ENCODE results near the gene ACVRL1.

The ACVRL1 gene

DNA sequence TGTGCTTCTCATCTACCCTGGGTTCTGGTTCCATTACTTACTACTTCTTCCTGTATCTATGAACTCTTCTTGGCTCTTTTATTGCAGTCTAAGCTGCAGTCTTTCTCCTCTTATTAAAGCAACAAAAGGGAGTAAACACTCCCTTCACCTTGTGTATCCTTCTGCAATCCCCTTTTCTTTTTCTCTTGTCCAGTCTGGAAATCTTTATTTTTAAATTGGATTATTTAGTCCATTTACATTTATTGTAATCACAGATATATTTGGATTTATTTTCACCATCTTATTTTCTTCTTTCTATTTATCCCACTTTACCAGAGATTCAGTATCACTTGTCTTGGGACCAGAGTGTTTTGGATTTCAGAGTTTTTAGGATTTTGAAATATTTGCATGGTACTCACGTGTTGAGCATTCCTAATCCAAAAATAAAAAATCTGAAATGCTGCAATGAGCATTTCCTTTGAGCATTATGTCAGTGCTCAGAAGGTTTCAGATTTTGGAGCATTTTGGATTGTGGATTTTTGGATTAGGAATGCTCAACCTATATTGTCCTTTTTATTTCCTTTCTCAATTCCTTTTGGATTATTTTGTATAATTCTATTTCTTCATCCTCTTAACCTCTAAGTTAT, 37.4 kb downstream of the ACVRL1 start:
- no peak for DNase-seq

DNA sequence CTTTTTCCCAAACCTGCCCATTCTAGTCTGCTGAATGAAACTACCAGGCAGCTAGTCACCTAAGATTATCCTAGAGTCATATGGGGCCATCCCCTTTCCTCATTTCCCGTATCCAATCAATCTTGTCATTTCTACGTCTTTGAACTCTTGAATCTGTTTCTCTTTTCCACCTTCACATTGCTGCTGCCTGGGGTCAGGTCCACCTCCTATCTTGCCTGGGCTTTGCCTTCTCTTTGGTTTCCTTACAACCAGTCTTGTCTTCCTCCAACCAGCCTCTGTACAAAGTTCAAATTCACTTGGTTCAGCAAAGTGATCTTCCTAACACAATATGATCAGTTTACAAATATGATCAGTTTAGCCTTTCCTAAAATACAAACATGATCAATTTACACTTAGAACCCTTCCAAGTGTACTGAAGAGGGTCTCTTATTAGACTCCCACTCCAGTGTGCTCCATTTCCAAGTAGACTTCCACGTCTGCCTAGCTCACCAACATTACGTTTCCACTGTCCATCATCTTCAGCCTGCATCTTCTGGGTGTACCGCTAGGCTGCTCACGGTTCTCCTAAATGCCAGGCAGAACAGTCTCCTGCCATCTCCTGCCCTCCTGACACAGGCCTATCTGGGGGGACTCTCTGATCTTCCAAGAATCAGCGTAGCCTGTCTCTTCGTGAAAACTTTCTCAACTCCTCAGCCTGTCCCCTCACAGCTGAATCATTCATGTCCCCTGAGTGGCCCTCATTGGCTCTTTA, 40.1 kb downstream of the ACVRL1 start:
- DNase-seq = no peak

DNA sequence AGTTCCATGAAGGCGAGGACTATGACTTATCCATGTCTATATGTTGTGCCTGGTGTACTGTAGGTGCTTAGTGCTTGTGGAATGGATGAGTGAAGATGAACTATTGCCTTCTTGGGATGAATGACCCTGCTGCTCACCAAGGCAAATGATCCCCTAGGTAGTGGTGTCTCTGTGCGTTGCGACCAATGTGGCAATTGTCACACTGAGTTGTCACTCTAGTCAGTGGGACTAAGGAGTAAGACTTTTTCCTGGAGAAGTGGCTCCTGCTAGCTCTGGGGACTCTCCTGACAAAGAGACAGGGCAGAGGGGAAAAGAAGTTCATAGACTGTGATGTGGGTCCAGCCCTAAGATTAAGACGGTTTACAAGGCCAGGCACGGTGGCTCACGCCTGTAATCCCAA, 40.8 kb downstream of the ACVRL1 start:
- no peak for DNase-seq

DNA sequence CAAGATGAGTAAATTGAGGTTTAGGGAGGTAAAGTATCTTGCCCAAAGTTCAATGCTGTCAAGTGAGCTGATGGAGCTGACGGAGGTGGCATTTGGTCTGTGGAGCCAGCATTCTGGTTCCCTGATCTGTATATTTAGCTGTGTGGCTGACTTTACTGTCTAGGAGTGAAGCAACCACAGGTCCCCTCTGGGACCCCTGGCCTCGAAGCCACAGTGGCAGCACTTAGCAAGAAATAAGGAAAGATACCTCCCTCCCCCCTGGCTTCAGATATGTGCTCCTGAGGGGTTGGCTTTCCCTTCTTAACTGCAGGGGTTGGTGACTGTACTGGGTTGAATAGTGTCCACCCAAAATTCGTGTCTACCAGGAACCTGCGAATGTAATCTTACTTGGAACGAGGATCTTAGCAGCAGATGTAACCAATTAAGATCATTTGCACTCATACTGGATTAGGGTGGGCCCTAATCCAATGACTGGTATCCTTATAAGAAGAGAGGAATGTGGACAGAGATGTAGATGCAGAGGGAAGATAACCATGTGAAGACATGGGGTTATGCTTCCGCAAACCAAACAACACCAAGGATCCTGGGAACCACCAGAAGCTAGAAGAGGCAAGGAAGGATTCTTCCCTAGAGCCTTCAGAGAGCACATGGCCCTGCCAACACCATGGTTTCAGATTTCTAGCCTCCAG, 42.2 kb downstream of the ACVRL1 start:
- DNase-seq = no peak

DNA sequence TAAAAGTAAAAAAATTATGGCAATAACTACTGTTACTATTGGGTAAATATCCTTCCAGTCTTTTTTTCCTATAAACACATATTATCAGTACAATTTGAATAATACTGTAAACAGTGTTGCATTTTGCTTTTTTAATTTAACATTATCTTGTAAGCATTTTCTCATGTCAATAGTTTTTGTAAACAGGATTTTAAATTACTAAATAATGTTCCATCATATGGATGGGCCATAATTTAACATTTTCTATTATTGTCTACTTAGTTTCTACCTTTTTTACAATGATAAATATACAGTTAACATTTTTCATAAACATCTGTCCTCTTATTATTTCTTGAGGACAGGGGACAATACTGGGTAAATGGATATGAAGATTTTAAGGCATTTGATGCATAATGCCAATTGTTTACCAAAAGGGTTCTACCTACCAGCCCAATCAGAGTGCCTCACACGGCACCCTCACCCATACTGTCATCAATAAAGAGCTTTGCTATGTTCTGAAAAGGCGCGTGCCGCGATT, 43.4 kb downstream of the ACVRL1 start:
- no peak for DNase-seq

DNA sequence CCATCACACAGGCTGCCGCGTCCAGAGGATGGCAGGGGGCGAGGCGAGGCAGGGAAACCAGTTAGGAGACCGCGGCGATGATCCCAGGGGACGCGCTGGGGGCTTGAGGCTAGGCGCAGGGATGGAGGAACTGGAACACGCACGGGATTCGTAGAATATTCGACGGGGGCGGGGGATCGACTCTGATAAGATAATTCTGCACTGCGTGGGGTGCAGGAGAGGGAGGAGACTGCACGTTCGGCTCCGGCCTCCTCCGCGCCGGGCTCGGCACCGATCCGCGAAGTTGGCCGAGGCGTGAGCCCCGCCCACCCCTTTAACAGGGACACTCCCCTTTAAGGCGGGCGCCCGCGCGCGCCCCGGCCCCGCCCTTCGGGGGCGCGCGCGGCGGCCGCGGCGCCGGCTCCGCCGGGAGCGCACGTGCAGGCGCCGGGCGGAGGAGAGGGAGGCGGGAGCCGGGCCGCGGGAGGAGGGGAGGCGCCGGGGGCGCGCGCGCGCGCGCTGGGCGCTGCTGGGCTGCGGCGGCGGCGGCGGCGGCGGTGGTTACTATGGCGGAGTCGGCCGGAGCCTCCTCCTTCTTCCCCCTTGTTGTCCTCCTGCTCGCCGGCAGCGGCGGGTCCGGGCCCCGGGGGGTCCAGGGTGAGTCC, 44.0 kb downstream of the ACVRL1 start, which contains the start of gene ACVR1B:
ACVR1B (plus strand) TSS at position 501 of the 644 bp plus-strand sequence; CDS start at position 546, 45 bp downstream.
- peak; percentile 89 for DNase-seq

DNA sequence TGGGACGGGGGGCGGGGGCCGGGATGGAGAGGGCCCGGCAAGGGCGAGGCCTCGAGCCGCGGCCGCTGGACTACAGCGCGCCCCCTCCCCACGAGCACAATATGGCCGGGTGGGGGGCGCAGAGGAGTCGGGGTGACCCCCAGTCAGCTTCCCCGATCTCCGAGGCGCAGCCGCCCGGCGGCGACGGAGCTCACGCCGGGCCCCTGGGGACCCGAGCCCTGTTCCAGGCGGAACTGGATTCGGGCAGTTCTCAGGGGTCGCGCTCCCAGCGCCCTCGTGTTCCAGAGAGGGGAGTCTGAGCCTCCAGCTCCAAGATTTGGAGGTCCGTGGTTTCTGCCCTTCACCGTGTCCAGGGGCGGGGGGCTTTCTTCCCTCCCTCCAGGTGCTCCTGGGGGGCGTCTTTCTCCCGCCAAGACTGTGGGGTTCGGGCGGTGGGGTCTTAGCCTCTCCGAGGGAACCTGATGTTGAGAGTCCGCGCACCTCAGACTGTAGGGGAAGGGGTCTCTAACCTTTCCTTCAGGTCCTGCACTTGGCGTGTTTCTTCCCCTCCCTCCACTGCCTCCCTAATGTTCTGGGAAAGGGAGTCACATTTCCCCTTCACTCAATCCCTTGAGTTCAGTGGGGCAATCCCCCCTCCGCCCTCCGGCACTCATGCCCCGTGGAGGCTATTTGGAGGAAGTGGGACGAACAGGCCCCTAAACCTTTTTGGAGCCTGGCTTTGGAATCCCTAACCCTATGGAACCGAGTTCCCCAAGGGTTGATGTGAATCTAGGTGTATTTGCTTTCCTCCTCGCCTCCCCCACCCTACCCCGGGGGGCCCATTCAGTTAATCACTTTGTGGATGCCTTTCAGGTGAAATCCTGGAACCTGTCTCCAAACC, 44.8 kb downstream of the ACVRL1 start:
- DNase-seq = no peak

DNA sequence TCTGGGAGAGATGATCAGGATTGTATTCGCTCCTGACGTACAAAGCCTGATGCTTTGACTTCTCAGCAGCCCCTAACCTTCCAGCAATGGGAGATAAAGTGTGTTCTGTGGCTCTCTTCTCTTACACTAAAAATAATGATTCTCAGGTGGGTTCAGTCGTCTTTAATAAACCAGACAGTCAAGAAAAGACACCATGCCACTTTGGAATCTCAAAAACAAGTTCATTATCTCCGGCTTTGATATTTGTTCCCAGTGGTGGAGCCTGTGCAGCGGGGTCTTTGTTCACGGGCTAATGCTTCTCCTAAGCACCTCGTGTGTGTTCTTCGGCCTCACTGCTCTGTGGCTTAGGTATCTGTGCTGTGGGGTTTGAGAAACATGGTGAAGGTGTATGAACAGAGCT, 45.8 kb downstream of the ACVRL1 start:
- DNase-seq = no peak

DNA sequence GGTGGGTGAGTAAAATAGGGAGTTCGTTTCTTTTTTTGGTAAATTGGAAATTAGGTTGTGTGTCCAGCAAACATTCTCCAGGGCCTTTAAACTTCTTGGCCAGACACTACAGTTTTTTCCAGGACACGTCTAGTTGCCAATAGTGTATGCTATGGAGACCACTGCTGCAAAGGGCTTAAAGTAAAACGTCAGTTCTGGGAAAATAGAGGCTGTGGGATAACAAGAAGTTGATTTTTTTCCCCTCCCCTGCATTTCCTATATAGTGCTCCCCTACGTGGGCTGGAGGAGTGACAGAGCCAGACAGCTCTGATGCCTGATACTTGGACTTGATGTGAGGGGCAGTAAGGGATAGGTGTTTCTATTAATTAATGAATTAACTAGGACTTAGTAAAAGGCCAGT, 46.6 kb downstream of the ACVRL1 start:
- DNase-seq = no peak

DNA sequence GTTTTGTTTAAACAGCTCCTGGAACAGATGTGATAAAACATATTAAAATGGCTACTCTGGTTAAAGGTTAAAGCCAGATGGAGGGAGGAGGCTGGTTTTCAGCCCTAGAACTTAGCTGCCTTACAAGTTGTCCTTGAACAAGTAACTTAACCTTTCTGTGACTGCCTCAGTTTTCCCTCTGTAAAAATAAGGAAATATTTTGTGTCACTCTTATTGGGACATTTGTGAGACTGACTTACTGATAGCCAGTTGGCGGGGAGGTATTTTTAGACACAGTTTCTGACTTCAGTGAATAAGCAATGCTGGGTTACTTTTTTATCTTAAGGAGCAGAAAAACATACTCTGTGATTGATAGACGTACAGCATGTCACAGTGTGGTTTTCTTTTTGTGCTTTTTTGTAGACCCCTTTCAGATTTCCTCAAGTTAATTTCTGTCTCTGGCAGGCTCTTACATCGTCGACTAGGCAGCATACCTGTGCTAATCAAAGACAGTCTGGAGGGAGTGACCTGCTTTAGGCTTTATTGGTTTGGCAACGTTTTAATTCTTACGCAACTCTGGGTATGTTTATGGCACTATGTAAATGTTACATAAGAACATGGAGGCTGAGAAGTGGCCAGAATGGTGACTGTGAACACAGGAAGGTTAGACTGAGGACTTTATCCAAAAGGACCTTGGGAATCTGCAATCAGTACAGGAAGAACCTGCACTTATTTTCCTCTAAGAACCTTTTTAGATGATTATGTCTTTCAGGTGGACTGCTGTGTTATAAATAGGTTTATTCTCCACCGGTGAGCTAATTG, 47.5 kb downstream of the ACVRL1 start:
- no peak for DNase-seq

DNA sequence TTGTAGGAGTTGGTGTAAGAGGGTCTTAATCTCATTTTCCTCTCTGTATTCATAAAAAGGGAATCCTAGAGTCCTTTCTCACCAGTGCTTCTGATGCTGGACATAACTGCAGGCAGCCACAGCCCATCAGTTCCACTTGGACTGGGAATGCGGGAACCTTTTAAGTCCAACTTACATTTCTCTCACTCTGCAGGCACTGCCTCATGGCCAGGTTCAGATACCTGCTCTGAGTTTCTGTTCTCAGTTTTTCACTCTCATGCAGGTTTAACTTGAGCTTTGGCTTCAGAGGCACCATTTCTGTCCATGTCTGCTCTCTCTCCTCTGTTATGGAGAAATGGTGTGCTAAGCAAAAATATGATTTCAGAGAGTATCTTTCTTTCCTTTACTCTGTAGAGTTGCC, 48.4 kb downstream of the ACVRL1 start:
- DNase-seq = no peak

DNA sequence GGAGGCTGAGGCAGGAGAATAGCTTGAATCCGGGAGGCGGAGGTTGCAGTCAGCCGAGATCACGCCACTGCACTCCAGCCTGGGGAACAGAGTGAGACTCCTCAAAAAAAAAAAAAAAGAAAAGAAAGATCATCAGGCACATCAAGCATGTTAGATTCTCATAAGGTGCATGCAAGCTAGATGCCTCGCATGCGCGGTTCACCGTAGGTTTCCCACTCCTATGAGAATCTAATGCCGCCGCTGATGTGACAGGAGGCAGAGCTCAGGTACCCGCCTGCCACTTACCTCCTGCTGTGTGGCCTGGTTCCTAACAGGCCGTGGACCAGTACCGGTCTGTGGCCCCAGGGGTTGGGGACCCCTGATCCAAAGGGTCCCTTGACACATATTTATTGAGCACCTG, 51.2 kb downstream of the ACVRL1 start:
- no peak for DNase-seq

DNA sequence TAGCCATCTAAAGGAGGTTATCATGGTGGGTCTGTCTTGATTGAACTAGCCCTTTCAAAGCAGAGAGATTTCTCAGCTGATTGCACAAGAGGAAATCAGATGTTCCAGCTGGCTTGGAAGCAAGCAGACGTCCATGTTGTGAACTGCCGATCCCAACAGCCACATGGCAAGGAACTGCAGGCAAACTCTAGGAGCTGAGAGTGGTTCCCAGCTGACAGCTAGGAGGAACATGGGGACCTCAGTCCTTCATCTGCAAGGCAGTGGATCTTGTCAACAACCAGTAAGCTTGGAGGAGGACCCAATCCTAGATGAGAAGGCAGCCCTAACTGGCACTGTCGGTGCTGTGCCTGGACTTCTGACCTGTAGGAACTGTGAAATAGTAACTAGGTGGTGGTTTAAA, 51.9 kb downstream of the ACVRL1 start:
- no peak for DNase-seq

DNA sequence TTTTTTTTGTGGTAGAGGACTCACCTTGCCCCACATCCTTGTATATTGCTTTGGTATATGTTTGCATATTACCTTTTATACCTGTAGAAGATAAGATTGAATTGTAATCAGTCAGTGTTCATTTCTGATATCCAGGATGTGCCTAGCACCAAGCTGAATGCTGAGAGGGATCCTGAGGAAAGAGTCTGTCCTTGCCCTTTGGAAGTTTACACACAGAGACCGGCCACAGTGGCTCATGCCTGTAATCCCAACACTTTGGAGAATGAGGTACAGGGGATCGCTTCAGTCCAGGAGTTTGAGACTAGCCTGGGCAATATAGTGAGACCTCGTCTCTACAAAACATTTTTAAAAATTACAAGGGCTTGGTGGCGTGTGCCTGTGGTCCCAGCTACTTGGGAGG, 52.6 kb downstream of the ACVRL1 start:
- DNase-seq = no peak

DNA sequence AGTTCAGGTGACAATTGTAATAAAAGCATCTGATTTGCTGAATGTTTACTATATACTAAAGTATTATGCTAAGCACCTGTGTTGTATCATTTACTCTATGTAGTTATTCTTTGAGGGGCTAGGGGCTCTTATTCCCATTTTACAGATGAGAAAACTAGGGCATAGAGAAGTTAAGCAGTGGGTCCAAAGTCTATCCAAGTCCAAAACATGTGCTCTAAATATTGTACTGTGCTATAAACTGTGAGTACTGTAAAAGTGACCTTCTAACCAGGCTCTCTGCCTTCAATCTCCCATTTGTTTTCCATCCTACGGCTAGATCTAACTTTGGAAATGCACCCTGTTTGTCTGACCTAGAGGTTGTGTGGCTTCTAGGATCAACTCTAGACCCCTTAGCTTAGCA, 53.2 kb downstream of the ACVRL1 start:
- no peak for DNase-seq

DNA sequence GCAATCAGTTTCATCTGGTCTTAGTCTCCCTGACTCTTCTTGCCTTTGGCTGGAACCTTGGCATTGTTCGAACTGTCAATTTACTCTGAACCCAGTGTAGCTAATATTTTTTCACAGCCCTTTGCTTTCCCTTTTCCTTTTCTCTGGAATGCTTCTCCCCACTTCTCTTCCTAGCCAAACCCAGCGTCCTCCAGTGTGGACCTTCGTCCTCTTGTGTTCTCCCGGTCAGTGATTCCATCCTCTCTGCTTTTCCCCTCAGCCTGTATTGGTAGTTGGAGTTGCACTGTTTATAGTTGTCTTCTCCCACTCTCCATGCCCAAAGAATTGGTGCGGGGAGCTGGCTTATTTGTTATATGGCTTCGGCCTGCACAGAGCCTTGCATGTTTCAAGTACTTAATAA, 53.6 kb downstream of the ACVRL1 start:
- no peak for DNase-seq

DNA sequence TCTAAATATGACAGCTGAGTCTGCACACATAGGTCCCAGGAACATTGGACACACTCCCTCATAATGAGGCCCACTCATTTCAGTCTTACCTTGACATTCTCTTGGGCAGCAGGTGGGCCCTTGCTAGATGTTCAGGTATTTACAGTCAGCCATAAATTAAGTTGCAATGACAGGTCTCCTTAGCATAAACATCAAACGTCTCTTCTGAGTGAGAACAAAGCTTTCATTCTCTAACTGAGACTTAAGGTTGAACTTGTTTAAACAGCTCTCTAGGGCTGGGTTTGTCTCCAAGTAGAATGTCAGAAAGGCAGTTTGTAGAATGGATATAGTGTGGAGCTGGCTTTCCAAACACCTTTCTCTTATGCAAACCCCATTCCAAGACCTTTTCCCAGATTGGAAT, 54.5 kb downstream of the ACVRL1 start:
- DNase-seq = no peak

DNA sequence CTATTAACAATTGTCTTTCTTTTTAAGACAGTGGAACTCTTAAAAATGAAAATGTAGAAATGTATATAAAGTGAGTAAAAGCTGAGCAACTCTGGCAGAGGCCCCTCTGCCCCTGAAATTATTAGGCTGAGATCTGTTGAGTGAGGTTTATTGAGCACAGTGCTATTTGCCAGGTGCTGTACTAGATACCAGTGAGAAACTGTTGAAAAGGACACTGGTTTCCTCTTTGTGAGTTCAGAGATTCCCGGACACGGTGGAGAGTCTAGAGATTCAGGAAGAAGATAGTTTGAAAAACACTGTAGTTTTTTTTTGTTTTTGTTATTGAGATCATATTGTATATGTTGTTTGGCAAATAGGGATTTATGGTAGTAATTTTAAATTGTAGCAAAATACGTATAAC, 55.4 kb downstream of the ACVRL1 start:
- DNase-seq = no peak

DNA sequence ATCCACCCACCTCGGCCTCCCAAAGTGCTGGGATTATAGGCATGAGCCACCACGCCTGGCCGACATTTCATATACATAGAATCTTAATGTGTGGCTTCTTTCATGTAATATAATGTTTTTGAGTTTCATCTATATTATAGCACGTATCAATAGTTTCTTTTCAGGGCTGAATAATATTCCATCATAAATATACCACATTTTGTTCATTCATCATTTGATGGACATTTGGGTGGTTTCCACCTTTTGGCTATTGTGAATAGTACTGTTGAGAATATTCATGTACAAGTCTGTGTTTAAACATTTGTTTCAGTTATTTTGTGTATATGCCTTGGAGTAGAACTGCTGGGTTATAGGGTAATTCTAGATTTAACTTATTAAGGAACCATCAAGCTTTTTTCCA, 56.2 kb downstream of the ACVRL1 start:
- DNase-seq = no peak

DNA sequence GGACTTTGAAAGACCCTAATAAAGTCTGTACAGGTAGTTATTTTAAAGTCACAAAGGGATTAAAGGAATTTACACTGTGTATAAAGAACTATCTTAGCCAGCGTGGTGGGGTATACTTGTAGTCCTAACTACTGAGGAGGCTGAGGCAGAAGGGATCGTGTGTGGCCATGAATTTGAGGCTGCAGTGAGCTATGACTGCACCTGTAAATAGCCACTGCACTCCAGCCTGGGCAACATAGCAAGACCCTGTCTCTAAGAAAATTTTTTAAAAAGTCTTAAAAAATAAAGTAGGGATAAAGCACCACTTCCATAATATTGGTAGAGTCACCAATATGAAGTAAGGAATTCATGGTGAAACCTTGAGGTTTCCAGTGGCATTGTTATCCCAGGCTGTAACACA, 62.3 kb downstream of the ACVRL1 start:
- DNase-seq = no peak

DNA sequence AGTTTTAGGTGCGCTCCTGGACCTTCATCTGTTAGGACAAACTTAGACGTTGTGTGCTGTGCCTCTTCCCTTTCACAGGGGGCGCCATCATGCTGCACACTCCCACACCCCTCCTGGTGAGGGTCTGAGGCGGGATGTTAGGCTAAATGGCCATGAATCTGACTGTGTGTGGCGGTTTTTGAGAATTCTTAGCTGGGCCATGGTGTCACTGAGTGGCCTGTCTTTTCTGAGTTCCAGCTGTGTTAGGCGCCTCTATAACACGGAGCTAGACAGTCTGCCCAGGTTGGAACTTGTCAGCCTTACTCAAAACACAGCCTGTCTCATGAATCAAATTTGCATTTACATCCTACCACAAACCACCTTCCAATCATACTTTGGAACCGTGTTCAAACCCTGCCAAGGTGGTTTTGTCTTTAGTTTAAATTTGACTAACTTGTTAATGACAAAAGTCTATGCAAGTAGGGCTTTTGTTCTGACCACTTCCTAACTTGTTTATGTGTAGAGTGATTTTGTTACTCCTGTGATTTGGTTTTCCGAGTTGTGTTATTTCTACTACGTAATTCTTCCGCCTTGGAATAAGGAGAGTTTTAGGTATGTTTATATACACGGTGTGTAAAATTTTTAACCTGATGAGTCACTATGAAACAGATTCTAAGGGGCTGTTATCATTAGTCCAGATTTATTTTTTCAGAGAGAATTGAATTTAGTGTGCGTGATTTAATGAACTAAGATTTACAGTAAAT, 63.8 kb downstream of the ACVRL1 start:
- DNase-seq = peak; percentile 49
